Measurements from ENCODE around the gene CD2AP.

- TF ChIP-seq POLR2A (IDR thresholded peaks at IDR 0.05; ENCODE audit: low read depth, low read length) = no peak
- TF ChIP-seq POLR2AphosphoS5 (IDR thresholded peaks at IDR 0.05; ENCODE audit: low read depth, low read length) = no peak
- no peak for TF ChIP-seq TAF1 (IDR thresholded peaks at IDR 0.05; ENCODE audit: low read depth, low read length)
- TF ChIP-seq SPI1 (IDR thresholded peaks at IDR 0.05; ENCODE audit: low read depth, low read length) = no peak
- TF ChIP-seq POU2F2 (IDR thresholded peaks at IDR 0.05; ENCODE audit: low read depth, low read length) = no peak
- TF ChIP-seq PAX5 (IDR thresholded peaks at IDR 0.05; ENCODE audit: insufficient read depth, low read length, severe bottlenecking) = no peak
Observed at GRCh38 chr6:47654255-47654654, 176.7 kb downstream of the CD2AP start.

Measured in GM12891 (cell line).